ENCODE data around the gene MYOF.

Gene MYOF

GRCh38 chr10:93481637-93482144 is 443 bp downstream of the MYOF start:
- no peak for TF ChIP-seq CTCF (conservative IDR thresholded peaks at IDR 0.05; ENCODE audit: low read depth, low read length)
- Histone ChIP-seq H3K27me3 (ENCODE audit: insufficient read depth, low read depth) (0 out of 2 replicates have a peak, but pooled peaks cover 3% of the 10 kb centered on the region), H2AFZ (ENCODE audit: low read depth) (peak overlapping the region; percentile 95), H3K4me3 (IDR thresholded peaks at IDR 0.05; ENCODE audit: insufficient read depth, low read depth, low read length) (no peak overlapping the region), H4K20me1 (ENCODE audit: insufficient read depth) (no peaks in the 10 kb centered on the region), H3K27ac (peak overlapping the region; percentile 34; the same call in 1 of the 2 replicates), H3K4me2 (peak overlapping the region; percentile 94), H3K36me3 (ENCODE audit: insufficient read depth) (no peaks in the 10 kb centered on the region), H3K79me2 (ENCODE audit: insufficient read depth, low read depth) (no peaks in the 10 kb centered on the region), H3K9ac (peak overlapping the region; percentile 28; the same call in 1 of the 2 replicates), H3K4me1 (ENCODE audit: low read depth, poor library complexity, severe bottlenecking) (peaks cover 24% of the 10 kb centered on the region)

- H3K27me3 ChIP-seq (ENCODE audit: insufficient read depth, low read depth), result 0 out of 2 replicates have a peak, but pooled peaks cover 3% of the 10 kb centered on the region
- no peaks in the 10 kb centered on the region for H3K36me3 ChIP-seq (ENCODE audit: insufficient read depth)
- H3K4me3 ChIP-seq (IDR thresholded peaks at IDR 0.05; ENCODE audit: insufficient read depth, low read depth, low read length), result no peak overlapping the region
- H2AFZ ChIP-seq (ENCODE audit: low read depth), result no peak overlapping the region
- H3K27ac ChIP-seq, result no peak overlapping the region
- TF ChIP-seq CTCF (conservative IDR thresholded peaks at IDR 0.05; ENCODE audit: low read depth, low read length), result no peak
- peaks cover 23% of the 10 kb centered on the region for H3K4me1 ChIP-seq (ENCODE audit: low read depth, poor library complexity, severe bottlenecking)
- no peak overlapping the region for H3K9ac ChIP-seq
- no peaks in the 10 kb centered on the region for H3K79me2 ChIP-seq (ENCODE audit: insufficient read depth, low read depth)
- no peak overlapping the region for H3K4me2 ChIP-seq
- H4K20me1 ChIP-seq (ENCODE audit: insufficient read depth), result no peaks in the 10 kb centered on the region
These were observed 3.3 kb downstream of the MYOF start for GRCh38 chr10:93478873-93479272.

GRCh38 chr10:93476756-93477155 is 5.4 kb downstream of the MYOF start:
- H3K4me2 ChIP-seq, result no peak overlapping the region
- H3K4me3 ChIP-seq (IDR thresholded peaks at IDR 0.05; ENCODE audit: insufficient read depth, low read depth, low read length), result no peak overlapping the region
- H3K4me1 ChIP-seq (ENCODE audit: low read depth, poor library complexity, severe bottlenecking), result peaks cover 9% of the 10 kb centered on the region
- no peak overlapping the region for H3K9ac ChIP-seq
- no peaks in the 10 kb centered on the region for H3K36me3 ChIP-seq (ENCODE audit: insufficient read depth)
- no peaks in the 10 kb centered on the region for H4K20me1 ChIP-seq (ENCODE audit: insufficient read depth)
- H3K79me2 ChIP-seq (ENCODE audit: insufficient read depth, low read depth), result no peaks in the 10 kb centered on the region
- no peak overlapping the region for H2AFZ ChIP-seq (ENCODE audit: low read depth)
- no peak overlapping the region for H3K27ac ChIP-seq
- no peaks in the 10 kb centered on the region for H3K27me3 ChIP-seq (ENCODE audit: insufficient read depth, low read depth)
- no peak for TF ChIP-seq CTCF (conservative IDR thresholded peaks at IDR 0.05; ENCODE audit: low read depth, low read length)

- Histone ChIP-seq H2AFZ (ENCODE audit: low read depth) (no peak overlapping the region), H4K20me1 (ENCODE audit: insufficient read depth) (no peaks in the 10 kb centered on the region), H3K36me3 (ENCODE audit: insufficient read depth) (no peaks in the 10 kb centered on the region), H3K79me2 (ENCODE audit: insufficient read depth, low read depth) (no peaks in the 10 kb centered on the region), H3K27me3 (ENCODE audit: insufficient read depth, low read depth) (no peaks in the 10 kb centered on the region), H3K4me1 (ENCODE audit: low read depth, poor library complexity, severe bottlenecking) (peaks cover 4% of the 10 kb centered on the region), H3K27ac (no peak overlapping the region), H3K9ac (no peak overlapping the region), H3K4me3 (IDR thresholded peaks at IDR 0.05; ENCODE audit: insufficient read depth, low read depth, low read length) (no peak overlapping the region), H3K4me2 (no peak overlapping the region)
- TF ChIP-seq CTCF (conservative IDR thresholded peaks at IDR 0.05; ENCODE audit: low read depth, low read length), result no peak
These were observed 6.3 kb downstream of the MYOF start for GRCh38 chr10:93475871-93476270.
